ENCODE results near the gene PACRG.

- TF ChIP-seq EZH2 (IDR thresholded peaks at IDR 0.05; ENCODE audit: insufficient read depth, poor library complexity, severe bottlenecking) (no peak), EZH2phosphoT487 (IDR thresholded peaks at IDR 0.05; ENCODE audit: insufficient read depth, low read depth) (no peak)
Measured at GRCh38 chr6:163308629-163309440, 581.1 kb downstream of the PACRG start.
